AG09319 (cell line): ENCODE results near the gene FGF1.

Experiments used
- DNase-seq: peaks from one replicate; pipeline ENCODE4 v3.0.0-alpha.2; 2010; ENCODE audit warnings: low read depth; ENCODE audit errors: extremely low read depth
- TF ChIP-seq, protein P1 (sequence below): IDR thresholded peaks from 2 replicates; pipeline ENCODE4 v1.5.1; 2011; ENCODE audit warnings: low read depth, mild to moderate bottlenecking, inconsistent platforms, low read length, moderate library complexity

The FGF1 gene

GRCh38 chr5:142694092-142694856, 8.4 kb upstream of the FGF1 start:
- TF ChIP-seq, protein P1, sequence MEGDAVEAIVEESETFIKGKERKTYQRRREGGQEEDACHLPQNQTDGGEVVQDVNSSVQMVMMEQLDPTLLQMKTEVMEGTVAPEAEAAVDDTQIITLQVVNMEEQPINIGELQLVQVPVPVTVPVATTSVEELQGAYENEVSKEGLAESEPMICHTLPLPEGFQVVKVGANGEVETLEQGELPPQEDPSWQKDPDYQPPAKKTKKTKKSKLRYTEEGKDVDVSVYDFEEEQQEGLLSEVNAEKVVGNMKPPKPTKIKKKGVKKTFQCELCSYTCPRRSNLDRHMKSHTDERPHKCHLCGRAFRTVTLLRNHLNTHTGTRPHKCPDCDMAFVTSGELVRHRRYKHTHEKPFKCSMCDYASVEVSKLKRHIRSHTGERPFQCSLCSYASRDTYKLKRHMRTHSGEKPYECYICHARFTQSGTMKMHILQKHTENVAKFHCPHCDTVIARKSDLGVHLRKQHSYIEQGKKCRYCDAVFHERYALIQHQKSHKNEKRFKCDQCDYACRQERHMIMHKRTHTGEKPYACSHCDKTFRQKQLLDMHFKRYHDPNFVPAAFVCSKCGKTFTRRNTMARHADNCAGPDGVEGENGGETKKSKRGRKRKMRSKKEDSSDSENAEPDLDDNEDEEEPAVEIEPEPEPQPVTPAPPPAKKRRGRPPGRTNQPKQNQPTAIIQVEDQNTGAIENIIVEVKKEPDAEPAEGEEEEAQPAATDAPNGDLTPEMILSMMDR, result no peak
- no peak for DNase-seq

GRCh38 chr5:142692321-142692894, 6.5 kb upstream of the FGF1 start:
- DNase-seq, result no peak

GRCh38 chr5:142690667-142691066, 4.8 kb upstream of the FGF1 start:
- DNase-seq, result no peak
- TF ChIP-seq, protein P1, result no peak

More at GRCh38 chr5:142692321-142692894, 6.5 kb upstream of the FGF1 start:
- TF ChIP-seq, protein P1, result no peak

DNA sequence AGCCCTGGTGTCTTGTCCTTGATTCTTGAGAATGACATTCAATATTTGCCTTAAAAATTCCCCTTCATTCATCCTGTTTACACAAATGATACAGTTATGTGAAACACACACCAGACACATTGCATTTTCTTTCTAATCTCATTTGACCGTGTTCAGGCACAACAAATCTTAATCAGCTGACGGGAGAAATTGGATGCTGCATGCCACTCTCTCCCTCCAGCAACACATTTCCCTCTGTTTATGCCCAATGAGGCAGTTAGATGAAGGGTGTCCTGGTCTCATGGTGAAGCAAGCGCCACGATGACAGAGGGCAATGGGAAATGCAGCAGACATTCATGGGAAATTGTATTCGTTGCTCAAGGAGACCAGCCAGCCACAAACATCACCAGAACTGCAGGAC, 3.2 kb upstream of the FGF1 start:
- TF ChIP-seq, protein P1, result no peak

DNA sequence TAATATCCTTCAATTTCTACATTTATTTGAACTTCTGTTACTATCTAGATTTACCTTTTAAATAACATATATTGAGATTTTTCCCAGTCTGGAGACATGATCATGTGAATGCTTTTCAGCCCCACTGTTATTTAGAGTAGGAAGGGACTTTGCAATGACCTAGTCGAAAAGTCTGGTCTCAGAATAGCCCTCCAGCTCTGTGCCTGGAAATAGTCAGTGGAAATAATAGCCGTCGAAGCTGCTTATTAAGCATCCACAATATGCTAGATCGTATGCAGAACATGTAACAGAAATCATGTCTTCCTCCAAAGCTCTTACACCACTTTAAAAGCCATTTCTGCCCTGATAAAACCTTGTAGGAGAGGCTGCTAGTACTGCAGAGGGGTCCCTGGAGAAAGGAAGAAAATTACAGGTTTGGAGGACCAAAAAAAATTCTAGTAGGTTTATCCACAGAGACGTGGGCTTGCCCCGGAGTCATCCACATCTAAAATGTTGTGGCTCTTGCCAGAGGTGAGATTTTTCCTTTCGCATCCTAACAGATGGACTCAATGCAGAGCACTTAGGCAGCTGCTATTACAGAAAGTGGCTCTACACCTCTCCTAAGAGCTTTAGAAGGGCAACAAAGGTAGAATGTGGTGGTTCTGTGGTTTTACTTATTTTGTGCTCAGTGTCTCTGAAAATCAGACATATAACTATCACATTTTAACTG, 2.5 kb upstream of the FGF1 start:
- TF ChIP-seq, protein P1, result no peak
- DNase-seq, result no peak

More for the DNA sequence above, 3.2 kb upstream of the FGF1 start:
- no peak for DNase-seq

- TF ChIP-seq, protein P1, result no peak
- DNase-seq, result no peak
Observed at GRCh38 chr5:142686968-142687367, 1.1 kb upstream of the FGF1 start.
